Stomach (tissue), 19 donors: ENCODE results near the gene ARAF. TPM values are rescaled to one million over a fixed set of nuclear protein-coding genes. Genes with fewer than 3 reads are reported as not detected.
"Not testable (repeated sequence)": the region's sequence is repeated elsewhere in the genome, so short reads cannot be mapped to it uniquely, and the experiment has no call there.

Experiments
- DNase-seq, 2 donors: peaks; one replicate each; pipeline versions ENCODE4 v3.0.0 to v3.0.0-alpha.2; 2013 to 2019
- H3K27ac ChIP-seq, 5 donors: fragments of 200-600 bp in 4 of 5; sonication (generic) in 4 of 5; one replicate each; pipeline ENCODE4 v1.5.1; 2013 to 2019; ENCODE audit warnings: mild to moderate bottlenecking in 1 of 5, moderate library complexity in 1 of 5
- H3K27me3 ChIP-seq, 3 donors: fragments of 200-600 bp; sonication (generic); one replicate each; pipeline ENCODE4 v1.5.1; 2017 to 2019; ENCODE audit warnings: mixed run types in 1 of 3
- H3K36me3 ChIP-seq, 4 donors: fragments of 200-600 bp; sonication (generic); 1 replicate in 3 of 4; 2 replicates in 1 of 4; pipeline ENCODE4 v1.5.1; 2016 to 2019
- H3K4me1 ChIP-seq, 4 donors: fragments of 200-600 bp; sonication (generic); one replicate each; pipeline ENCODE4 v1.5.1; 2016 to 2019
- H3K4me3 ChIP-seq, 4 donors: fragments of 200-600 bp; sonication (generic) in 3 of 4; one replicate each; pipeline ENCODE4 v1.5.1; 2016 to 2019; ENCODE audit warnings: mild to moderate bottlenecking in 1 of 4
- H3K9me3 ChIP-seq, 4 donors: fragments of 200-600 bp; sonication (generic); one replicate each; pipeline ENCODE4 v1.5.1; 2016 to 2019
- CTCF ChIP-seq, 7 experiments: fragments of 450-650 bp in 4 of 7; fragments of 200-600 bp in 3 of 7; sonication (generic) in 3 of 7; IDR thresholded peaks; one replicate each; pipeline ENCODE4 v1.5.1; 2016 to 2019; ENCODE audit warnings: antibody characterized with exemption in 7 of 7, control low read depth in 2 of 7, mild to moderate bottlenecking in 1 of 7
- EP300 ChIP-seq: sonication (generic); formaldehyde crosslinking; IDR thresholded peaks from one replicate; pipeline ENCODE4 v1.6.1; 2017; ENCODE audit warnings: antibody characterized with exemption
- POLR2A ChIP-seq, 4 donors: fragments of 450-650 bp; IDR thresholded peaks; one replicate each; pipeline ENCODE4 v1.6.1; 2016; ENCODE audit warnings: antibody characterized with exemption in 4 of 4, control low read depth in 2 of 4, mild to moderate bottlenecking in 1 of 4, moderate library complexity in 1 of 4
- POLR2AphosphoS5 ChIP-seq, 3 donors: sonication (generic); formaldehyde crosslinking; IDR thresholded peaks; one replicate each; pipeline ENCODE4 v1.6.1; 2016; ENCODE audit warnings: antibody characterized with exemption in 3 of 3
- WGBS, 5 donors: extraction: QIAGEN DNeasy Blood & Tissue Kit in 3 of 5; methylation state at CpG; one replicate each; pipeline versions ENCODE4 v1.1.5 to v1.1.7; 2013 to 2018; 5-methylcytosine and 5-hydroxymethylcytosine counted together
- intact Hi-C: fragments of 100-400 bp; cut with DNase I; formaldehyde crosslinking; loops from one replicate; pipeline ENCODE4 v1.15.1; 2023; ENCODE audit warnings: low total_unique reads
- long read RNA-seq, 10 donors: transcript quantifications; one replicate each; lab custom pipeline, GENCODE V29; 2026
- polyA plus RNA-seq, 3 donors: library from polyadenylated mRNA; stranded (reverse); fragments of 200-250 nt; gene quantifications; one replicate each; pipeline ENCODE4 v1.2.3, GENCODE V29; 2013
- total RNA-seq, 5 donors: library from RNA; depleted of rRNA; stranded (reverse); fragments of >200 nt; gene quantifications; one replicate each; pipeline versions ENCODE4 v1.1.0 to v1.2.3, GENCODE V29; 2014 to 2016
- donor health status: healthy with polysubstance abuse.
- donor health status: Bipolar disorder and iron deficiency.
- donor health status: healthy.

Gene ARAF
- total RNA-seq, result 100 to 1,000 TPM in 2 of 5 donors, 10 to 100 TPM in 3; 19.6 to 142 (median 47.8) TPM
- 10 to 100 TPM; 38.7 to 67.8 (median 49.9) TPM for polyA plus RNA-seq
- long read RNA-seq, donor 1, partial matches to known transcripts, result 0 of 1 reads
- long read RNA-seq, donor 1, other reads (novel, unspliced or antisense), result 0 of 1 reads
- long read RNA-seq, donor 2, partial matches to known transcripts, result 0 of 3 reads
- long read RNA-seq, donor 2, other reads (novel, unspliced or antisense), result 0 of 3 reads
- long read RNA-seq, donor 3, partial matches to known transcripts, result 0 of 2 reads
- long read RNA-seq, donor 3, other reads (novel, unspliced or antisense), result 0 of 2 reads
- long read RNA-seq, donor 4, partial matches to known transcripts, result 0 of 1 reads
- long read RNA-seq, donor 4, other reads (novel, unspliced or antisense), result 0 of 1 reads
- long read RNA-seq, donor 5, partial matches to known transcripts, result 0 of 1 reads
- long read RNA-seq, donor 5, other reads (novel, unspliced or antisense), result 0 of 1 reads
- long read RNA-seq, donor 6, transcript ARAF-203 (16 exons, 2,458 nt), result major isoform, 6 of 21 reads
- long read RNA-seq, donor 6, transcript ARAF-202 (6 exons, 1,271 nt), result minor isoform, 5 of 21 reads
- long read RNA-seq, donor 6, partial matches to known transcripts, result 5 of 21 reads
- long read RNA-seq, donor 6, other reads (novel, unspliced or antisense), result 5 of 21 reads
- long read RNA-seq, donor 7, partial matches to known transcripts, result 10 of 16 reads
- long read RNA-seq, donor 7, other reads (novel, unspliced or antisense), result 0 of 16 reads
- long read RNA-seq, donor 8, partial matches to known transcripts, result 0 of 2 reads
- long read RNA-seq, donor 8, other reads (novel, unspliced or antisense), result 0 of 2 reads
- long read RNA-seq, donor 9, partial matches to known transcripts, result 9 of 13 reads
- long read RNA-seq, donor 9, other reads (novel, unspliced or antisense), result 0 of 13 reads
- long read RNA-seq, donor 10, partial matches to known transcripts, result 0 of 4 reads
- long read RNA-seq, donor 10, other reads (novel, unspliced or antisense), result 0 of 4 reads

GRCh38 chrX:47560934-47561658 lies at the start of gene ARAF:
TSS of gene ARAF (plus strand) at chrX:47561205. CDS start at chrX:47562968, 1,763 bp downstream.
- Histone ChIP-seq H3K9me3 (no peaks in the 10 kb centered on the region), H3K4me3 (peak within 1 kb of the TSS; percentile 51 to 64 (median 60)), H3K4me1 (peaks cover 0 to 48% (median 28%) of the 10 kb centered on the region in 4 donors), H3K27ac (peak within 1 kb of the TSS; percentile 92 to 96 (median 94)), H3K27me3 (no peaks in the 10 kb centered on the region), H3K36me3 (peaks cover 0 to 31% (median 29%) of the 10 kb centered on the region in 4 donors)
- intact Hi-C loops, result no loop called here
- WGBS, 5 donors, result 0 to 45% (median 6%) methylated on average over 5 to 59 of the region's 59 CpGs
- DNase-seq, result peak; percentile 96 to 99
- TF ChIP-seq POLR2A (IDR thresholded peaks at IDR 0.05) (no peak), POLR2AphosphoS5 (IDR thresholded peaks at IDR 0.05) (peak; percentile 22 to 50 (median 31)), EP300 (no peak)

- H3K9me3 ChIP-seq, H3K27ac ChIP-seq, intact Hi-C loops, DNase-seq, H3K36me3 ChIP-seq, H3K4me3 ChIP-seq, H3K4me1 ChIP-seq: not testable (repeated sequence)
- peaks cover 0 to 18% (median 0%) of the 10 kb centered on the region in 3 donors for H3K27me3 ChIP-seq
- 66 to 89% (median 79%) methylated on average over 3 to 5 of the region's 6 CpGs for WGBS, 5 donors
Measured at GRCh38 chrX:47512383-47512782, 48.6 kb upstream of the ARAF start.

- DNase-seq, result peak in 1 of 2 donors; percentile 17
- H3K36me3 ChIP-seq, H3K4me1 ChIP-seq, H3K9me3 ChIP-seq, H3K27ac ChIP-seq, intact Hi-C loops: not testable (repeated sequence)
- WGBS, 5 donors, result 7 to 48% (median 11%) methylated on average over 11 to 43 of the region's 70 CpGs
- Histone ChIP-seq H3K27me3 (peaks cover 0 to 13% (median 0%) of the 10 kb centered on the region in 3 donors), H3K4me3 (peak overlapping the region; percentile 32 to 49 (median 38))
Measured at GRCh38 chrX:47513034-47513965, 47.7 kb upstream of the ARAF start.

- peaks cover 0 to 4% (median 0%) of the 10 kb centered on the region in 3 donors for H3K27me3 ChIP-seq
- TF ChIP-seq CTCF (IDR thresholded peaks at IDR 0.05), result no peak
- no peak for TF ChIP-seq POLR2A (IDR thresholded peaks at IDR 0.05)
- no peak for TF ChIP-seq EP300
- TF ChIP-seq POLR2AphosphoS5 (IDR thresholded peaks at IDR 0.05), result no peak
- no peaks in the 10 kb centered on the region for H3K9me3 ChIP-seq
- intact Hi-C loops, result no loop called here
- H3K4me1 ChIP-seq, result no peaks in the 10 kb centered on the region
- H3K27ac ChIP-seq, result no peak overlapping the region
- WGBS, 5 donors, result 64 to 79% (median 71%) methylated on average over 7 of the region's 7 CpGs
- H3K36me3 ChIP-seq, result no peaks in the 10 kb centered on the region
- no peak overlapping the region for H3K4me3 ChIP-seq
- DNase-seq, result no peak
Measured at GRCh38 chrX:47514533-47515235, 46.3 kb upstream of the ARAF start.
